Stimulated activated naive CD4-positive, alpha-beta T cell treated with Interleukin-2 at 50 U/mL for 16 hours (primary cell): ENCODE results near the gene USP49.
"Not testable (repeated sequence)": the region's sequence is repeated elsewhere in the genome, so short reads cannot be mapped to it uniquely, and the experiment has no call there.

Source experiments
- DNase-seq: peaks from one replicate; lab custom pipeline; 2025; lab: John Stamatoyannopoulos, UW

The USP49 gene

DNA sequence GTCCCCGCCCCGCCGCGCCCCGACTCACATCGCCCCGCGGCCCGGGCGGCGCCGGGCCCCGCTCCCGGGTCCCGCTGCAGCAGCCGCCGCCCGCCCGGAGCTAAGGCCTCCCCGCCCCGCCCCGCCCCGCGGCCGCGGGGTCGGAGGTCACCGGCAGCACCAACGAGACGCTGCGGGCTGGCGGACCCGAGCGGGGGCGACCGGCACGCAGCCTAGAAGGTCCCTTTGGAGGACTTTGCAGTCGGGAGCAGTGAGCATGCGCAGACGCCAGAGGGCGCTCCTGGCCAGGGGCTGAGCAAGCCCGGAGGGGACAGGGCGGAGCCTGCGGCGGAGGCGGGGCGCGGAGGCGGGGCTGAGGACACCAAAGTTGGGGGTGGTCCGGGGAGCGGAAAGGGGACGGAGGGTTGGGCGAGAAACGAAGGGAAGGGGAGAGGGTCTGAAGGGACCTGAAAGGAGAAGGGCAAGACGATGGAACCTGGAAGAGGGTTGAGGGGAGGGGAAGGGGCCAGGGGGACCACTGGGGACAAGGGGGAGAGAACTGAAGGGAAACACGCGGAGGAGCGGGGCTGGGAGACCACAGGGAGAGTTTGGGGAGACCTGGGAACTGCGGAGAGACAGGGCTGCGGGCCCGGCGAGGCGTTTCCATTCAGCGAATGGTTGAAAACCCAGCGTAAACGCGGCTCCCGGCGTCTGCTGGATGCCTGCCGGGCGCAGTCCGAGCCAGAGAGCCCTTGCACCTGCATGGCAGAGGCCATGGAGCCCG, 115.2 kb downstream of the USP49 start, which contains the start of gene FRS3:
TSS of gene FRS3 (minus strand) at position 113 of the 763 bp plus-strand sequence. CDS start 2,913 bp downstream, outside the sequence.
- peak; percentile 99 for DNase-seq

DNA sequence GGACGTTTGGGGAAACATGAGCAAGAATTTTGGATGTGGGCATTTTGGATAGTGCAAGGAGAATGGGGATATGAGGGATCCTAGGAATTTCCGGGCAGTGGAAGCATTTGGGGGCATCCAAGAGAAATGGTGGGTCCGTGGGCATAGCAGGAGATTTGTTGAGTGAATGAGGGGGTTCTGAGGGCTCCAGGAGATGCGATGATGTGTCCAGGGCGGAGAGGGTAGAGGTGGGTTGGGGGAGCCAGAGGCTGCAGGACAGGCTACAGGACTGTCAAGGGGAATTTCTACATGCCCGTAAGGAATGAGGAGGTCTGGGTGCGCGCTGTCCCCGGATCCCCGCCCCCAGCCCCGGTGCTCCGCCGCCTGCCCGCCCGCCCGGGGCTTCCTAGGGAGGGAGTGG, 115.8 kb downstream of the USP49 start:
- no peak for DNase-seq

DNA sequence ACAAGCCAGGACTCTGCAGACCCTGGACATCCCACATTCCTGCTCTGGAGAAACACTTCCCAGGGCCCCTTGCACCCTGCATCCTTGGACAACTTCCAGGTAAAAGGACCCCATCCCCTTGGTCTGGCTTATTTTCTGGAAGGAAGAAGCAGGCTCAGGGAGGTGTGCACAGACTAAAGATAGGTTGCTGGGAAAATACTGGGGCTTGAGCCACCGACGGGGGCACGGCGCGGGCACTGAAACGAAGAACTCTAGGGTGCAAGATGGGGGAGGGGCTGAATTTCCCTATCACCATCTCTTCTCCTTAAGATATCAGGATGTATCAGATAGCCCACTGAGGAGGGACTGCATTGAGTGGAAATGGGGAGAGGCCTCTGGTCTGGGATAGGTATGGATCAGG, 116.3 kb downstream of the USP49 start:
- DNase-seq: no peak

DNA sequence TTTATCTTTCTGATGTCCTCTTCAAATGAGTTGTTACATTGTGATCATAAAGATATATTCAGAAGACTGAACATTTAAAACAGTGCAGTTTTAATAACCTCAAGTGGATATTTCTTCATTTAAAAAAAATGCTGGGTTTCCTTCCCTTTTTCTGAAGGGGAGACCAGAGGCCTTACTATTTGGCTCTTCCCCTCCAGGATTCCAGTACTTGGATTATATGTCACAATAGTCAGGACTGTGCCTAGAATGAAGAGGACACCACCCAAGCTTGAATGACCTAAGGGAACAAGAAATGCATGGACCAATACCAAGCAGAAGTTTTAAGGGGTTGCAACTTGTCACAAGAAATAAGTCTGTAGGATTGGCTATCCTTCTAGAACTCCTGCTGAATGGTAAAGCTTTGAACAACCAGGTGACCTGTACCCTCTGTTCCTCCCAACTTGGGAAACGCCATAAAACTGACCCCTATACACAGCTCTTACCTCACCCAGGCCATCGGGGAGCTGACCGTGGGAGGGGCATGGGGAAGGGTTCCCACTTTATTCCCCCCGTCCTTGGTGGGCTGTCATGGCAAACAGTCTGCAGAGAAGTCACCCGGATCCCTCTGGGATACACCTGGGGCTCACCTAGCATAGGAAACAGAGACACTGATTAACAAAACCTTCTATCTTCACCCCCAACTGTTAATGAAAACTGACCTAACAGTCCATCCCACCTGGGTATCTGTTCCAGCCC, 117.5 kb downstream of the USP49 start:
- no peak for DNase-seq

DNA sequence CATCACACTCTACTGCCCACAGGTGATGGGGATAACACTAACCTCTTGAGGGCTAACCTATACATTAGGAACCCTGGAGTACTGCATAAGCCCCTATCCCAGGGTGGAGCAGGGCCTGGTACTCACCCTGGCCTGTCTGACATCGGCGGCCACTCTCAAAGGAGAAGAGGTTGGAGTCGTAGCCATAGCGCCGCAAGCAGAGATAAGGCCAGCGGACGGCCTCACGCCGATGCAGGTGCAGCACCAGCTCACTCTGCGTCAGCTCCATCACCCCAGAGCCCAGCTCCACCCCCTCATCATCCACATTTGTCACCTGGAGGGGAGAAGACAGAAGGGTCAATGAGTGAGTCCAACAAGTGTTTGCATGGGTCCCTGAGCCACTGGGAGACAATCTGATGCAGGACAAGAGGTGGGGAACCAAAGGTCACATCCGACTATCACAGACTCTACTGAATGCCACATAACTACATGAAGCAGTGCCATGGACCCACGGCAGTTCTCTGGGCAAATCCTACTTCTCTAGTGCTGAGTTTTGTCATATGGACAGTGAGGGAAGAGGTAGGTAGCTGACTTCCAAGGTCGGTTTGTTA, 119.8 kb downstream of the USP49 start:
- DNase-seq: no peak

DNA sequence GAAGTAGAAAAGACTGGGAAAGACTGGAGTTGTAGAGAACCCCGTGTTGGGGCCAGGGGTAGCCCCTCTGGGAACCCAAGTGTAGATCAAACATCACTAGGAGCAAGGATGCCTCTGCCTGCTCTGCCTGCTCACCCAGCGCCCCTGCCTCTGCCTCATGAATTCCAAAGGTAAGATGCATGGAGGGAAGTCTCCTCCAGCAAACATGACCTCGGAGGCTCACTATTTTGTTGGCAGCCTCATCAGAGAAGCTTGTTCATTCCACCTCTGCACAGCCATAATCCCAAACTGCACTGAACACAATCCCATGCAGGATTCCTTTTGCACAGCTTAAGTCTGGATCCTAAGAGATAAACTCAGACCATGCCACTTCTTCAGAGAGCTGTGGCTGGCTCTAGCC, 120.3 kb downstream of the USP49 start:
- DNase-seq: no peak

DNA sequence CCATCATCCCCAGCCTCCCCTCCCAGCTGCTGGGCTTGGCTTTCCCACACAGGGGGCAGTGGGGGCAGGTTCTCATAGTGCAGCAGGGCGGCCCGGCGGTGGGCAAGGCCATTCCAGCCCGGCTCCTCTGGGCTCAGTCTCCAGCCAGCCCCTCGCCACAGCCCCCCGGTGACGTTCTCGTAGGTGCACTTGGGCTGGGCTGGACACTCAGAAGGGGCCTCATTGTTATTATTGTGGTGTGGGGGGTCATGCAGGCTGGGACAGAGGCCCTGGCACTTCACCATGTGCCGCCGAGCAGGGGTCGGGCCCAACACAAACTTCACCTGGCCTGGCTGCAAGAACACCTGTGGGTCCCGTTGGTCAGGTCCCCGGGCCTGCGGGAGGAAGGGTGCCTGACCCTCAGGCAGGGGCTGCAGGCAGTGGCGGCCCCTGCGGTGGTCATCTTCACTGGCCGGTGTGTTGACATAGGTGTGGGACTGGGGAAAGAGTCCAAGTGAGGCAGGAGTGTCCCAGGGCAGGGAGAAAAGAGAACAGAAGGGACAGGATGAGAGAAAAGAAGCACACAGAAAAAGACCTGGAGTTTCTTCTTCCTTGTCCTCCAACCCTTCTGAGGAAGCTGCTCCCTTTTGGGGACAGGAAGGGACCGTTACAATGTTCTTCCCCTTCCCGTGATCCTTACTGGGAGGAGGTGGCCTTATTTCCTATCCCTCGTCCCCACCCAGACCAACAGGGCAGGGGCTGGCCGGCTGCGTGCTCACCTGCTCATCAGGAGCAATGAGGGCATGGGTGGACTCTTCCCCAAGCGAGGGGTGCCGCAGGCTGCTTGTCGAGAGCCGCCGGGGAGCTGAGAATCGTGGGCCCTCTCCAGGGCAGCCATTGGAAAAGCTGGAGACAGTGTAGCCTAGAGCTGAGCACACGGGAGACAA, 123.9 kb downstream of the USP49 start:
- DNase-seq: no peak

DNA sequence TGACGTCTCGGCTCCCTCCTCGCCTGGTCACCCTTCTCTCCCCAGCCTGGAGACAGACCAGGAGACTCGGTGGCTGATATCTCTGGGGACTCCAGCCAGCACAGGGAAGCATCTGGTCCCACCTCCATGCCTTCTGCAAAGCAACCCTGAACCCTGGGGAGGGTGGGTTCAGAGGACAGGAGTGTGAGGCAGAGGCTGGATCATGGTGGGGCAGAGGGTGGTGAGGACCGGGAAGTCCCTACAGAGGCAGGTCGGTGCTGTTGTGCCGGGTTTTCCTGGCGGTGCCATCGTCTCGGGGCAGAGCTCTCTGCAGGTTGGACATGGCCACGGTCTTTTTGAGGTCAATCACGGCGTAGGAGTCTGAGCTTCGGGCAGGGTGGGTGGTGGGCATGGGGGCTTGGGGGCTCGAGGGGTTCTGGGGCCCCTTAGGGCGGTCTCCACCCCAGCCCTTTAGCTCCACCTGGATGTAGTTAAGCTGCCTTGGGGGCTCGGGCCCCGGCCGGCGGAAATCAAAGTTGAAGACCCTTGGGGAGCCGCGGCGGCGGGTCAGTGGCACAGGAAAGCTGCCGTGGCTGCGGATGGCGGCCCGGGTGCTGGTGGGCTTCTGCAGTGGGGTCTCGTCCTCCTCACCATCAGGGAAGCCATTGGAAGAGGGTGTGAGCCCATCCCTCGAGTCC, 124.7 kb downstream of the USP49 start:
- no peak for DNase-seq

DNA sequence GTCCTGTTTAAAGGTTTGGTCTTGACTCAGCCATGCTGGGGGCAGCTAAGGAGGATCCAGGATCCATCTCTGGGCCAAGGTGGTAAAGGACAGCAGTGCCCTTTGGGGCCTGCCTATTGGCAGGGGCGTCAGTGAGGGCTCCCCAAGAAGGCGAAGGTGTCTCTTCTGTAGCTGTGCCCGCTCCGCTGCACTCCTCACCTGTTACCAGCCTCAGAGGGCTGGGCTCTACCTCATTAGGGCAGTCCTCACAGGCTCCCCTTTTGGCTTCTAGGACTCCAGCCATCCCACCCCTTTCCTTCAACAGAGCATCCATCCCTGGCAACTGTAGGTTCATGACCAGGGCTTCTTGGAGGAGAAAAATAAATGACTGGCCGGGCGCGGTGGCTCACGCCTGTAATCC, 125.8 kb downstream of the USP49 start:
- no peak for DNase-seq

DNA sequence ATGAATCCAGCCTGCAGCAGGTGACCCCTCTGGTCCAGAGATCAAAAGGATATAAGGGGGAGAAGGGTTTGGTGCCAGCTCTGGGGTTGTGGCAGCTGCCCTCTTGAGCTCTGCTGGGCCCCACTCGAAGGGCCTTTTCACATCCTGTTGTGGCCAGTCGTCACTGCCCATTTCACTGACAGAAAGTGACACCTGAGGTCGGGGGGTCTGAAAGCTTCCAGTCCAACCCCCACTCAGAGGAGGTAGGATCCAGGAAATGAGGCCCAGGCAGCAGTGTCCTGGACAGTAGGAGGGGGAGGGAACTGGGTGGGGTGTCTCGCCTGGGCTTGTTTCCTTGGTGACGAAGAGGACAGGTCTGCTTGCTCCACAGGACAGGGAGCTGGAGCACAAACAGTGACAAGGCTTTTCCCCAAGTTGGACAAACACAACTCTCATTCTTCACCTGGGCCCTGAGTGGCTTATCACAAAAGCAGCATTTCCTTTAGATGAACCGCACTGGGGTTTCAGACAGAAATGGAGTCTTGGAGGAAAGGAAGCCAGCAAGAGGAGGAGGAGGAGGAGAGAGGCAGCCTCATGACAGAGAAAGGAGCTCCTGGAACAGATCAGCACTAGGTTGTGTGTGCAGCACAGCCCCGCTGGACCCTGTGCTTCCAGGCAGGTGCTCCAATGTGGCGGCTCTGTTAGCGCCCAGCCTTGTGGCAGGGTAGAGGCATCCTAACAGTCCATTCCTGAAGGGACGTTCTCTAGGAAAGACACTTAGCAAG, 126.4 kb downstream of the USP49 start:
- DNase-seq: no peak

DNA sequence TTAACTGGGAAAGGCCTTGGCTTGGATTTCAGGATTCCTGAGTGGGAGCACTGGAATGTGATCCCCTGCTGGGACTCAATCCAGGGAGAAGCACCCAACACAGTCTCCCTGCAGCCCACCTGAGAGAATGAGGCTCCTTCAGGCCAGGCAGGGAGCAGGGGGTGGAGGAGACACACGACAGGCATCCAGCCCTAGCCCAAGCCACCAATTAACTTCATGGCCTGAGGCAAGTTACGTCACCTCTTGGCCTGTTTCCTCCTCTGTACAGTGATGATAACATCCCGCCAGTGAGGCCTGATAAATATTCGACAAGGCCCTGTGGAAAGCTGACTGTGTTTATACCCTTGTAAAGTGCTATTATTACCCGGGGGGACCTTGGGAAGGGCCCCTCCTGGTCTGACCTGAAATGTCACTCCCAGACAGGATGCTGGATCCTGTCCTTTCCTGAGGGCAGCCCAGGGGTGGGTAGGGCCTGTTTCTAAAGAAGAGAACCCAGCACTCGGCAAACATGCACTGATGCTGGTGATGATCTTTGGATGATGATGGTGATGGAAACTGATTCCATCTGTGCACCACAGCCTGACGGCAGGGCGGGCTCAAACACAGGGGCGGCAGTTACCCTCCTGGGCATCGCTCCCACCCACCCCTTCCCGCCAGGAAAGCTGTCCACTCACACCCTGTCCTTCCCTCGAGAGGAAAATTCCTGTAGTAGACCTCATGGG, 127.9 kb downstream of the USP49 start:
- DNase-seq: no peak

DNA sequence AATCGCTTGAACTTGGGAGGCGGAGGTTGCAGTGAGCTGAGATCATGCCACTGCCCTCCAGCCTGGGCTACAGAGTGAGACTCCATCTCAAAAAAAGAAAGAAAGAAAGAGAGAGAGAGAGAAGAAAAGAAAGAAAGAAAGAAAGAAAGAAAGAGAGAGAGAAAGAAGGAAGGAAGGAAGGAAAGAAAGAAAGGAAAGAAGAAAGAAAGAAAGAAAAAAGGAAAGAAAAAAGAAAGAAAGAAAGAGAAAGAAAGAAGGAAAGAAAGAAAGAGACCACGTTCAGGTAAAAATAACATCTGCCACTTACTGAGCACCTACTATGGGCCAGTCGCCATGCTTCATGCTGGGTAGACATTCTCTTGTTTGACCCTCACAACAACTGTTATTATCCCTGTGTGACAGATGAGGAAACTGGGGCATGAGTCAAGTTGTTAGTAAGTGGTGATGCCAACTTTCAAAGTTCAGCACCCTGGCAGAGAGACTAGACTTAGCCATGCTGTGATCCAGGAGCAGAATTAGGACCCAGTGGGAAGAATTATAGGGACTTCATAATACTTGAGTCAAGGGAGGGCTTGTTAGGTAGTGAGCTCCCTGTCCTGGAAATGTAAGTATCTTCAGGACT, 129.0 kb downstream of the USP49 start:
- not testable (repeated sequence) for DNase-seq

DNA sequence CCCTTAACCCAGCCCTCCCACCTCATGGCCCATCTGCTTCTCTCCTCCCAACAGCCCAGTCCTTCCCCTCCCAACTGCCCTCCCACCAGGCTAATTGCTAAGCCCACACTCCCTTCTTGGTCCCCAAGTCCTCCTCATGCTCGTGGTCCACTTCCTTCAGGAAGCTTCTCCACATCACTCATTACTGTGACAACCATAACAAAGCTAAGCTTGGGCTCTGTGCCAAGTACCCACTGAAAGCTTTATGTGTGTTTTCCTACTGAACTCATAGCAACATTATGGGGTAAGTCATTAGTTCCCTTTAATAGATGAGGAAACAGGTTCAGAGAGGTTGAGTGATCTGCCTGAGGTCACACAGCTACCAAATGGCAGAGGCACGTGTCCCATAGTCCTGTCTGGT, 131.7 kb downstream of the USP49 start:
- no peak for DNase-seq

DNA sequence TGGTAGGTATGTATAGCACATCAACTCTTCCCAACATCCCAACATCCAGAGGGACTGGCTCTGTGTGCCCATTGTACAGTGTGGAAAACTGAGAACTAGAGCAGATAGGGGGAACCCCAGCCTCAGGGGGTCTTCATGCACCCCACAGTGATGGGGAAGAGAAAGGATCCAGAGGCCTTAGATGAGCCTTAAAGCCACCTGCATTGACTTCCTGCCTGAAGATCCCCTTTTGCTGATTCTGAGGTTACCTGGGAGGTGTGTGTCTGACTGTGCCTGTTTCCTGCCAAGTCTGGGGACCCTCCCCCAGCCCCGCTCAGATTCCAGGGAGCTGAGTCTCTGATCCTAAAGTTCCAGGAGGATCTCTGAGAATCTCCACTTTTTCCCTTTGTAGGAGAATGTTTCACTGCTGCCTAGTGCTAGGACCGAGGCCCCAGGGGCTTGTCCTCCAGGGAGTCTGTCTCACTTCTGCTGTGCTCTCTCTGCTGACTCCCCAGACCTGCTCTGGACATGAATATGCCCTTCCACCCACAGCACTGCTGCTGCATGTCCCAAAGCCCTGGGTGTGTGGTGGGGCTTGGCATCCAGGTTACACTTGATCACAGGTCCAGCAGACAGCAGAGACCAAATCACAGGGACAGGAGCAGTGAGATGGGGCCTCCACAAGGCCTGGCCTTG, 135.1 kb downstream of the USP49 start:
- no peak for DNase-seq

DNA sequence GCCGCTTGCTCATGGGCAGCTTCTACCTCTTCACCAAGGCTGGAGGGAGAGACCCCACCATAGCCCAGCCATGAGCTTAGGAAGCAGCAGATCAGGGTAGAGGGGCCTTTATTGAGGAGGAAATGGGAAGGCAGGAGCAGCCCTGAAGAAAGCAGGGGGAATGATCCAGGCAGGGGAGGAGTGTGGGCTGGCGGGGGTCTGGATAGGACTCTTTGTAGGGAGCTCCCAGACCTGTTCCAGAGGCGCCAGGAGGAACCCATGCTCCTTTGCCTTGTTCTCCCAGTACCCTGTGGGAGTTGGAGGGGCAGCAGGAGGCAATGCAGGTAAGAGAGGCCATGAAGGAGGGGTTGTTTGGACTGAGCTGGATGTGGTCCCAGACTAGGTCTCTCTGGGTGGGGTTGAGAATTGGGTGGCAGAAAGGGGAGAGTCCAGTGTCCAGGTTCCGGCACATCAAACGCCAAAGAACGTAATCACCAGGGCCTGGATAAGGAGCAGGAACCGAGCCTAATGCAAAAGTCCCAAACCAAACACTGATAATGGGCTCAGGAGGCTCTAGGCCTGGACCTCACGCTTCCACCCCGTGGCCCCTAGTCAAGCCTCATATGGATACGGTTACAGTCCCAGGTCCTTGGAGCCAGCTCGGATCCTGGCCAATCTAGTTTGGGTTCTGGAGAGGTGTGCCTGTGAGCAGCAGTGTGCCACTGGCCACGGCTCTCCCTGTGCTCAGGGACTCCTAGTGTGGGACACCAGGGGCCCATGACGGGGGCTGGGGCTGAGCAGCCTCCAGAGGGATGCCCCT, 135.9 kb downstream of the USP49 start:
- no peak for DNase-seq

DNA sequence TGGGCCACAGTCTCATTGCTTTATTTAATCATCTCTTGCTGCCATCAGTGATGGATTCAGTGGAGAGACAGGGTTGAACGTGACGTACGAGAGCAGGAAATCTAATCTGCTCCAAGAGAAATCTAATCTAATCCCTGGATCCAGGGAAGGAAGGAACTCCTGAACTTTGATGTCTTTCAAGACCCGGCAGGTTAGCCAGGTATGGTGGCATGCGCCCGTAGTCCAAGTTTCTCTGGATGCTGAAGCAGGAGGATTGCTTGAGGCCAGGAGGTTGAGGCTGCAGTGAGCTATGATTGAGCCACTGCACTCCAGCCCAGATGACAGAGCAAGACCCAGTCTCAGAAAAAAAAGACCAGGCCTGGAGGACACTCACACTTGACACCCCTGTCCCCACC, 136.5 kb downstream of the USP49 start:
- DNase-seq: no peak

DNA sequence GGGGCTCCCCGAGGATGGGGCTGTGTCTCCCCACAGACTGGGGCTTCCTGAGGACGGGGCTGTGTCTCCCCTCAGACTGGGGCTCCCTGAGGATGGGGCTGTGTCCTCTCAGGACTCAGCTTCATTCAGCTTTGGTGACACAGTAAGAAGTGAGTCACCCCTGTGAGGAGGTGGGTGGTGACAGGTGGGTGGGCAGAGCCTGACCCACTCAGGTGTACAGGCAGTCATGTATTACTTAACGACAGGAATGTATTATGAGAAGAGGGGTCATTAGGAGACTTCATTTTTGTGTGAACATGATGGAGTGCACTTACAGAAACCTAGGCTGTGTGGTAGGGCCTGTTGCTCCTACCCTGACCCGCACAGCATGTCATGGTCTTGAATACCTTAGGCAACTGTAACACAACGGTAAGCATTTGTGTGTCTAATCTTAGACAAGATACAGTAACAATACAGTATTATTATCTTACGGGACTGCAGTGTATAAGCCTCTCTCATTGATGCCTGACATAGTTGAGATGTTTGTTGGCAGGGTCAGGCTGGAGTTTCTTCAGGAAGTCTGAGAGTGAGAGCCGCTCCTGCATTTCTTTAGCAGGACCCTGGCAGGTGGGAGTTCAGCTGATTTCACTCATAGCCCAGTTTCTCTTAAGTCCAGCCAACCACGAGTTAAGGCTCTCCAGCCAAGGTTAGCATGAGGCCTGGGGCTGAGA, 137.1 kb downstream of the USP49 start:
- no peak for DNase-seq
